AG04450 (cell line): Measurements from ENCODE around the gene TCEA3. TPM values are rescaled to one million over a fixed set of nuclear protein-coding genes. Genes with fewer than 3 reads are reported as not detected.

Experiments
- CTCF ChIA-PET: fragments of 300-600, 350-600 bp; formaldehyde crosslinking; extraction: SDS; loops from one replicate; lab custom pipeline; 2022; ENCODE audit warnings: antibody characterized with exemption, inconsistent platforms; lab: Charles Lee
- POLR2A ChIA-PET: fragments of 350-600 bp; formaldehyde crosslinking; extraction: SDS; loops from one replicate; lab custom pipeline; 2021; ENCODE audit warnings: antibody characterized with exemption, inconsistent platforms; lab: Yijun Ruan, JAX
- DNase-seq: peaks from one replicate; pipeline ENCODE4 v3.0.0-alpha.2; 2011; ENCODE audit warnings: low read depth, low spot score
- H3K27ac ChIP-seq: one replicate; pipeline ENCODE4 v1.5.1; 2012; ENCODE audit warnings: low read depth, low read length, control low read depth
- H3K27me3 ChIP-seq: one replicate; pipeline ENCODE4 v1.6.0; 2012; ENCODE audit warnings: low read length; ENCODE audit not compliant: control insufficient read depth, insufficient read depth
- H3K4me3 ChIP-seq: 2 replicates; pipeline ENCODE4 v1.5.1; 2011; ENCODE audit warnings: mild to moderate bottlenecking, low read depth, low read length, control low read depth
- H3K9me3 ChIP-seq: 2 replicates; pipeline ENCODE4 v1.5.1; 2012; ENCODE audit warnings: low read length; ENCODE audit not compliant: control insufficient read depth, insufficient read depth
- CTCF ChIP-seq: IDR thresholded peaks from 2 replicates; pipeline ENCODE4 v1.5.1; 2011; ENCODE audit warnings: low read depth, low read length, control low read depth, inconsistent platforms
- polyA plus RNA-seq: library from polyadenylated mRNA; depleted of rRNA; stranded (reverse); fragments of >200 nt; gene quantifications from 2 replicates; pipeline ENCODE4 v1.2.3, GENCODE V29; 2011

The TCEA3 gene
- polyA plus RNA-seq, 1 experiment, result 14.7 TPM

- no peaks in the 10 kb centered on the region for H3K27me3 ChIP-seq
- CTCF ChIA-PET, result interaction anchor here (0.6 to 2.9 kb wide), 52 partner anchors 9 to 429 kb away, joined by 3 to 34 read pairs (median 3); partner anchors contain the start of genes HNRNPR, TCEA3 and ZNF436
- no peaks in the 10 kb centered on the region for H3K9me3 ChIP-seq
- TF ChIP-seq CTCF, result peak; percentile 96
- no peak overlapping the region for H3K4me3 ChIP-seq
- POLR2A ChIA-PET, result interaction anchor here (0.7 to 2.7 kb wide), 6 partner anchors 10 to 80 kb away, joined by 3 to 24 read pairs (median 4); partner anchors contain the start of genes ASAP3 and HNRNPR
- peak overlapping the region; percentile 78 for H3K27ac ChIP-seq
- peak; percentile 65 for DNase-seq
Measured at GRCh38 chr1:23403735-23404486, 20.6 kb downstream of the TCEA3 start.

- Histone ChIP-seq H3K9me3 (no peaks in the 10 kb centered on the region), H3K4me3 (no peak overlapping the region), H3K27ac (peak overlapping the region; percentile 78), H3K27me3 (no peaks in the 10 kb centered on the region)
- CTCF ChIA-PET, result interaction anchor here (0.6 to 2.9 kb wide), 46 partner anchors 9 to 415 kb away, joined by 3 to 34 read pairs (median 4); partner anchors contain the start of genes HNRNPR, TCEA3 and ZNF436
- no peak for TF ChIP-seq CTCF
- no peak for DNase-seq
- POLR2A ChIA-PET, result interaction anchor here (0.7 to 2.7 kb wide), 6 partner anchors 9 to 81 kb away, joined by 3 to 24 read pairs (median 4); partner anchors contain the start of genes ASAP3 and HNRNPR
Measured at GRCh38 chr1:23403355-23403734, 21.2 kb downstream of the TCEA3 start.

- Histone ChIP-seq H3K27me3 (no peaks in the 10 kb centered on the region), H3K27ac (peak overlapping the region; percentile 25), H3K9me3 (no peaks in the 10 kb centered on the region), H3K4me3 (no peak overlapping the region)
- DNase-seq, result peak; percentile 34
- ChIA-PET POLR2A (interaction anchor here (1.4 to 2.7 kb wide), 3 partner anchors 9 to 58 kb away, joined by 4 to 24 read pairs (median 6); partner anchors contain the start of gene HNRNPR), CTCF (interaction anchor here (0.7 to 2.9 kb wide), 13 partner anchors 9 to 132 kb away, joined by 3 to 34 read pairs (median 6); partner anchors contain the start of genes HNRNPR and ZNF436)
- TF ChIP-seq CTCF, result no peak
Measured at GRCh38 chr1:23403038-23403336, 21.6 kb downstream of the TCEA3 start.

GRCh38 chr1:23402286-23403037, 22.1 kb downstream of the TCEA3 start:
- DNase-seq, result no peak
- H3K27me3 ChIP-seq, result no peaks in the 10 kb centered on the region
- H3K27ac ChIP-seq, result peak overlapping the region; percentile 25
- H3K9me3 ChIP-seq, result no peaks in the 10 kb centered on the region
- no peak for TF ChIP-seq CTCF
- ChIA-PET CTCF (interaction anchor here (0.7 to 2.9 kb wide), 6 partner anchors 19 to 78 kb away, joined by 3 to 24 read pairs (median 6); partner anchors contain the start of genes HNRNPR and ZNF436), POLR2A (interaction anchor here (1.4 to 2.7 kb wide), 3 partner anchors 8 to 58 kb away, joined by 4 to 24 read pairs (median 6); partner anchors contain the start of gene HNRNPR)
- no peak overlapping the region for H3K4me3 ChIP-seq
